ENCODE data around the gene LBX2. TPM values are rescaled to one million over a fixed set of nuclear protein-coding genes. Genes with fewer than 3 reads are reported as not detected.

LBX2 gene
- total and polyA plus RNA-seq, 10 of the 15 experiments (the other 5 are each of a cell fraction or from before 2014, with no cell fraction given) = 0.08 to 4.0 (median 0.27) TPM

GRCh38 chr2:74458132-74458937 lies 41.1 kb downstream of the LBX2 start, which contains the start of gene WBP1 (continued):
- TF ChIP-seq ELK1 (IDR thresholded peaks at IDR 0.05; ENCODE audit: low read depth, low read length) (no peak), ZBTB40 (IDR thresholded peaks at IDR 0.05; ENCODE audit: borderline replicate concordance) (peak; percentile 74), RELB (IDR thresholded peaks at IDR 0.05; ENCODE audit: low read depth) (peak; percentile 87), SRF (IDR thresholded peaks at IDR 0.05; ENCODE audit: low read depth in 2 of 2, low read length in 2 of 2) (no peak), BACH1 (IDR thresholded peaks at IDR 0.05; ENCODE audit: borderline replicate concordance) (0 out of 2 replicates have a peak, but pooled peaks have one; percentile 15), E4F1 (IDR thresholded peaks at IDR 0.05; ENCODE audit: borderline replicate concordance, partially characterized antibody) (peak; percentile 22), CHD1 (IDR thresholded peaks at IDR 0.05; ENCODE audit: low read depth, low read length) (no peak), ZNF24 (IDR thresholded peaks at IDR 0.05) (no peak), NFYB (IDR thresholded peaks at IDR 0.05; ENCODE audit: insufficient read depth, low read depth, low read length) (peak; percentile 91), KAT2A (conservative IDR thresholded peaks at IDR 0.05; ENCODE audit: control insufficient read depth, low read depth, low read length) (no peak), MAX (IDR thresholded peaks at IDR 0.05; ENCODE audit: low read depth, low read length) (no peak), ZBED1 (IDR thresholded peaks at IDR 0.05; ENCODE audit: borderline replicate concordance) (peak; percentile 47), HCFC1 (IDR thresholded peaks at IDR 0.05; ENCODE audit: low read length) (no peak; the same call in 1 of the 2 replicates), IRF5 (IDR thresholded peaks at IDR 0.05; ENCODE audit: borderline replicate concordance) (no peak), BCL11A (IDR thresholded peaks at IDR 0.05; ENCODE audit: low read depth, low read length) (no peak), NFXL1 (IDR thresholded peaks at IDR 0.05; ENCODE audit: borderline replicate concordance) (no peak), POLR2AphosphoS5 (IDR thresholded peaks at IDR 0.05; ENCODE audit: low read length) (no peak; the same call in 1 of the 2 replicates), MEF2A (IDR thresholded peaks at IDR 0.05; ENCODE audit: insufficient read depth, low read depth, low read length) (no peak)
